Measurements from ENCODE around the gene ENO2.

DNA sequence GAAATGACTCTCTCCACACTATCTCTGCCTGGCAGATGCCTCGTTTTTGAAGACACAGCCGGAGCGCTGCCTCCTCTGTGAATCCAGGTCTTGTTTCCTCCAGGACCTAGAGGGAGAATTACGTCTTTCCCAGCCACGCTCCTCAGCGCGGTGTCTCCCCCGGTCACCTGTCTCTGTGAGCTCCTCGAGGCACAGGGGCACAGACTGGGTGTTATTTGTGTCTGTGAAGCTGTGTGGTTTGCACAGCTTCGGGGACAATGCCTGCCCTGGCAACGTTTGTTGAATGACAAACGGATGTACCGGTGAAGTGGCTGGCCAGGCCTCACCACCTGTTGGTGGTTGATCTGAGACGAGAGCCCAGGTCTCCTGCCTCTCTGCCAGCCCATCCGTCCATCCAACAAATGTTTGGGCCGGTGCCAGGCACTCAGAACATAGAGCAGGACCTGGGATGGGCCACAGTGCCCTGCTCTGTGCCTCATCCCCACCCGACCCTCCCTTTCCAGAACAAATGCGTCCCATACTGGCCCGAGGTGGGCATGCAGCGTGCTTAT is 42.8 kb downstream of the ENO2 start:
- TF ChIP-seq POLR2A (IDR thresholded peaks at IDR 0.05; ENCODE audit: low read depth, low read length) (0 out of 2 replicates have a peak, but pooled peaks have one; percentile 0), SPI1 (IDR thresholded peaks at IDR 0.05; ENCODE audit: low read depth, low read length) (no peak), TAF1 (IDR thresholded peaks at IDR 0.05; ENCODE audit: low read depth, low read length) (no peak), POLR2AphosphoS5 (IDR thresholded peaks at IDR 0.05; ENCODE audit: low read depth, low read length) (0 out of 2 replicates have a peak, but pooled peaks have one; percentile 12), PAX5 (IDR thresholded peaks at IDR 0.05; ENCODE audit: insufficient read depth, low read length, severe bottlenecking) (no peak)
